ENCODE data around the gene RAB40C. TPM values are rescaled to one million over a fixed set of nuclear protein-coding genes. Genes with fewer than 3 reads are reported as not detected.
A peak's percentile ranks its signal among the peaks of the same experiment; 100 is the strongest.

RAB40C gene
- total and polyA plus RNA-seq, 9 of the 15 experiments (the other 6 are each of a cell fraction or from before 2014, with no cell fraction given), result 0.17 to 23.4 (median 8.7) TPM

- peak; percentile 42; the same call in 1 of the 2 replicates for TF ChIP-seq ZNF592 (IDR thresholded peaks at IDR 0.05)
- no peak for TF ChIP-seq ZNF224 (CRISPR knock-in tag; IDR thresholded peaks at IDR 0.05)
- no peak for TF ChIP-seq PCBP1 (IDR thresholded peaks at IDR 0.05; ENCODE audit: low read depth, low read length, poor library complexity, severe bottlenecking)
- no peak for TF ChIP-seq XRCC5 (IDR thresholded peaks at IDR 0.05; ENCODE audit: low read depth, low read length)
- TF ChIP-seq HMBOX1 (IDR thresholded peaks at IDR 0.05), result no peak
- TF ChIP-seq MNT (conservative IDR thresholded peaks at IDR 0.05), result peak in 1 of 2 experiments; percentile 28; a peak in 1 of 4 replicates
- TF ChIP-seq KDM4B (IDR thresholded peaks at IDR 0.05; ENCODE audit: borderline replicate concordance in 2 of 2, low read depth in 1 of 2), result no peak
- no peak for TF ChIP-seq PHTF2 (CRISPR knock-in tag; IDR thresholded peaks at IDR 0.05)
- no peak for TF ChIP-seq NFXL1 (CRISPR knock-in tag; IDR thresholded peaks at IDR 0.05)
- no peak for TF ChIP-seq THRB (CRISPR knock-in tag; conservative IDR thresholded peaks at IDR 0.05)
- TF ChIP-seq ZNF212 (CRISPR knock-in tag; IDR thresholded peaks at IDR 0.05), result no peak
- TF ChIP-seq MBD2 (IDR thresholded peaks at IDR 0.05; ENCODE audit: borderline replicate concordance, low read depth), result no peak
- no peak for TF ChIP-seq NFE2L1 (tag; IDR thresholded peaks at IDR 0.05; ENCODE audit: borderline replicate concordance, low read depth)
- TF ChIP-seq ZNF280B (CRISPR knock-in tag; IDR thresholded peaks at IDR 0.05), result no peak
- no peak for TF ChIP-seq SUPT5H (IDR thresholded peaks at IDR 0.05)
- no peak for TF ChIP-seq ZNF174 (CRISPR knock-in tag; IDR thresholded peaks at IDR 0.05)
- no peak for TF ChIP-seq ZNF124 (CRISPR knock-in tag; IDR thresholded peaks at IDR 0.05)
Observed at GRCh38 chr16:637081-638018, 47.5 kb downstream of the RAB40C start (continued).
